AG09319 (cell line): ENCODE data around the gene PRDM16.

Experiments
- DNase-seq: peaks from one replicate; pipeline ENCODE4 v3.0.0-alpha.2; 2010; ENCODE audit warnings: low read depth; ENCODE audit errors: extremely low read depth
- CTCF ChIP-seq: IDR thresholded peaks from 2 replicates; pipeline ENCODE4 v1.5.1; 2011; ENCODE audit warnings: low read depth, mild to moderate bottlenecking, inconsistent platforms, low read length, moderate library complexity

Gene PRDM16

GRCh38 chr1:3480369-3480719 lies 411.3 kb downstream of the PRDM16 start:
- no peak for DNase-seq
- no peak for TF ChIP-seq CTCF

GRCh38 chr1:3481046-3481445 lies 412.0 kb downstream of the PRDM16 start:
- no peak for DNase-seq
- no peak for TF ChIP-seq CTCF

- TF ChIP-seq CTCF = no peak
- DNase-seq = no peak
Measured at GRCh38 chr1:3481836-3482375, 412.9 kb downstream of the PRDM16 start.

GRCh38 chr1:3482378-3482849 lies 413.4 kb downstream of the PRDM16 start:
- TF ChIP-seq CTCF = no peak; the same call in none of the 2 replicates
- DNase-seq = no peak

GRCh38 chr1:3483380-3483779 lies 414.4 kb downstream of the PRDM16 start:
- no peak for TF ChIP-seq CTCF
- DNase-seq = no peak

- TF ChIP-seq CTCF = peak; percentile 81
- DNase-seq = no peak
Measured at GRCh38 chr1:3483801-3484444, 414.9 kb downstream of the PRDM16 start.

- DNase-seq = no peak
- no peak for TF ChIP-seq CTCF
Measured at GRCh38 chr1:3485016-3485415, 416.0 kb downstream of the PRDM16 start.
